GM19099 (cell line): Measurements from ENCODE around the gene CCDC6.
A peak's percentile ranks its signal among the peaks of the same experiment; 100 is the strongest.

Source experiments
- POLR2A ChIP-seq: IDR thresholded peaks from 3 replicates; pipeline ENCODE4 v1.6.1; 2011; ENCODE audit warnings: low read depth; ENCODE audit not compliant: insufficient read length; ENCODE audit errors: extremely low read depth

Gene CCDC6

GRCh38 chr10:59906417-59907202 is at the start of gene CCDC6:
TSS of gene CCDC6 (minus strand) at chr10:59906556. CDS start at chr10:59906424, 132 bp downstream.
- TF ChIP-seq POLR2A: peak; percentile 80

GRCh38 chr10:59954296-59954695 is 47.9 kb upstream of the CCDC6 start:
- TF ChIP-seq POLR2A: no peak

GRCh38 chr10:59950105-59950504 is 43.7 kb upstream of the CCDC6 start:
- TF ChIP-seq POLR2A: no peak

GRCh38 chr10:59949608-59950007 is 43.3 kb upstream of the CCDC6 start:
- TF ChIP-seq POLR2A: no peak

GRCh38 chr10:59945991-59946390 is 39.6 kb upstream of the CCDC6 start:
- TF ChIP-seq POLR2A: no peak

GRCh38 chr10:59945590-59945989 is 39.2 kb upstream of the CCDC6 start:
- TF ChIP-seq POLR2A: no peak

- no peak for TF ChIP-seq POLR2A
These were observed 38.1 kb upstream of the CCDC6 start for GRCh38 chr10:59944339-59944935.

GRCh38 chr10:59942556-59942955 is 36.2 kb upstream of the CCDC6 start:
- no peak for TF ChIP-seq POLR2A

- no peak for TF ChIP-seq POLR2A
These were observed 31.4 kb upstream of the CCDC6 start for GRCh38 chr10:59937720-59938119.

GRCh38 chr10:59934701-59935100 is 28.3 kb upstream of the CCDC6 start:
- no peak for TF ChIP-seq POLR2A

GRCh38 chr10:59926086-59926485 is 19.7 kb upstream of the CCDC6 start:
- TF ChIP-seq POLR2A: no peak

GRCh38 chr10:59922907-59923306 is 16.6 kb upstream of the CCDC6 start:
- no peak for TF ChIP-seq POLR2A

- no peak for TF ChIP-seq POLR2A
These were observed 11.6 kb upstream of the CCDC6 start for GRCh38 chr10:59917922-59918321.

GRCh38 chr10:59913547-59914237 is 7.3 kb upstream of the CCDC6 start:
- no peak for TF ChIP-seq POLR2A

GRCh38 chr10:59910867-59911266 is 4.5 kb upstream of the CCDC6 start:
- no peak for TF ChIP-seq POLR2A

- TF ChIP-seq POLR2A: no peak
These were observed 3.5 kb upstream of the CCDC6 start for GRCh38 chr10:59909815-59910214.
